HEK293 (cell line): ENCODE results near the gene PLCG2.

Experiments used
- ZNF114 ChIP-seq: fragments of 450-650 bp; formaldehyde crosslinking; IDR thresholded peaks from 2 replicates; pipeline ENCODE4 v1.5.0; 2017; ENCODE audit warnings: missing biosample characterization, missing genetic modification characterization
- ZNF169 ChIP-seq: fragments of 450-650 bp; formaldehyde crosslinking; IDR thresholded peaks from 2 replicates; pipeline ENCODE4 v1.5.1; 2016; ENCODE audit warnings: missing biosample characterization, missing genetic modification characterization
- ZNF324 ChIP-seq: fragments of 450-650 bp; formaldehyde crosslinking; IDR thresholded peaks from 2 replicates; pipeline ENCODE4 v1.5.1; 2016; ENCODE audit warnings: missing biosample characterization, missing genetic modification characterization
- ZNF549 ChIP-seq: fragments of 450-650 bp; IDR thresholded peaks from 2 replicates; pipeline ENCODE4 v1.5.1; 2018; ENCODE audit warnings: missing biosample characterization, missing genetic modification characterization, mild to moderate bottlenecking, inconsistent platforms, moderate library complexity
- TF ChIP-seq, protein P1 (sequence below): fragments of 450-650 bp; formaldehyde crosslinking; IDR thresholded peaks from 2 replicates; pipeline ENCODE4 v1.5.1; 2016; ENCODE audit warnings: missing biosample characterization, missing genetic modification characterization
- TF ChIP-seq, protein P2 (sequence below): fragments of 450-650 bp; formaldehyde crosslinking; IDR thresholded peaks from 2 replicates; pipeline ENCODE4 v1.5.1; 2016; ENCODE audit warnings: missing biosample characterization, missing genetic modification characterization
- TF ChIP-seq, protein P3 (sequence below): IDR thresholded peaks from 2 replicates; pipeline ENCODE4 v1.6.1; 2011; ENCODE audit warnings: mild to moderate bottlenecking, low read depth, low read length, borderline replicate concordance
- TF ChIP-seq, protein P4 (sequence below): fragments of 450-650 bp; formaldehyde crosslinking; IDR thresholded peaks from 2 replicates; pipeline ENCODE4 v1.5.1; 2017; ENCODE audit warnings: missing biosample characterization, missing genetic modification characterization
- TF ChIP-seq, protein P5 (sequence below): fragments of 450-650 bp; formaldehyde crosslinking; IDR thresholded peaks from 2 replicates; pipeline ENCODE4 v1.5.1; 2016; ENCODE audit warnings: missing biosample characterization, missing genetic modification characterization
- TF ChIP-seq, protein P6 (sequence below): fragments of 450-650 bp; formaldehyde crosslinking; IDR thresholded peaks from 2 replicates; pipeline ENCODE4 v1.5.1; 2016; ENCODE audit warnings: missing biosample characterization, missing genetic modification characterization

DNA sequence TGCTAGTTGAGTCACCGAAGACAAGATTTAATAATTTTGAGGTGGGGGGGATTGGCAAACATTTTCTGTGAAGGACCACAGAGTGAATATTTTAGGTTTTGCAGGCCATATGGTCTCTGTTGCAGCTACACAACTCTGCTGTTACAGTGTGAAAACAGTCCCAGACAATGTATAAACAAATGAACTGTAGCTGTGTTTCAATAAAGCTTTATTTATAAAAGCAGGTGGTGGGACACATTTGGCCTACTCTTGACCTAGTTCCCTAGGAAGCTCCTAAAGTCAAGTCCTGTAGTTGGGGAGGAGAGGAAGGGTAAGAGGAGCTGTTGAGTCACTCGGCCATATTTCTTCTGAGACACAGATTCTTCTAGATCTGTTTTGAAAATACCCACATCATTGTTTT, 139.8 kb downstream of the PLCG2 start:
- TF ChIP-seq, protein P1, sequence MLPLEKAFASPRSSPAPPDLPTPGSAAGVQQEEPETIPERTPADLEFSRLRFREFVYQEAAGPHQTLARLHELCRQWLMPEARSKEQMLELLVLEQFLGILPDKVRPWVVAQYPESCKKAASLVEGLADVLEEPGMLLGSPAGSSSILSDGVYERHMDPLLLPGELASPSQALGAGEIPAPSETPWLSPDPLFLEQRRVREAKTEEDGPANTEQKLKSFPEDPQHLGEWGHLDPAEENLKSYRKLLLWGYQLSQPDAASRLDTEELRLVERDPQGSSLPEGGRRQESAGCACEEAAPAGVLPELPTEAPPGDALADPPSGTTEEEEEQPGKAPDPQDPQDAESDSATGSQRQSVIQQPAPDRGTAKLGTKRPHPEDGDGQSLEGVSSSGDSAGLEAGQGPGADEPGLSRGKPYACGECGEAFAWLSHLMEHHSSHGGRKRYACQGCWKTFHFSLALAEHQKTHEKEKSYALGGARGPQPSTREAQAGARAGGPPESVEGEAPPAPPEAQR: no peak
- TF ChIP-seq, protein P2, sequence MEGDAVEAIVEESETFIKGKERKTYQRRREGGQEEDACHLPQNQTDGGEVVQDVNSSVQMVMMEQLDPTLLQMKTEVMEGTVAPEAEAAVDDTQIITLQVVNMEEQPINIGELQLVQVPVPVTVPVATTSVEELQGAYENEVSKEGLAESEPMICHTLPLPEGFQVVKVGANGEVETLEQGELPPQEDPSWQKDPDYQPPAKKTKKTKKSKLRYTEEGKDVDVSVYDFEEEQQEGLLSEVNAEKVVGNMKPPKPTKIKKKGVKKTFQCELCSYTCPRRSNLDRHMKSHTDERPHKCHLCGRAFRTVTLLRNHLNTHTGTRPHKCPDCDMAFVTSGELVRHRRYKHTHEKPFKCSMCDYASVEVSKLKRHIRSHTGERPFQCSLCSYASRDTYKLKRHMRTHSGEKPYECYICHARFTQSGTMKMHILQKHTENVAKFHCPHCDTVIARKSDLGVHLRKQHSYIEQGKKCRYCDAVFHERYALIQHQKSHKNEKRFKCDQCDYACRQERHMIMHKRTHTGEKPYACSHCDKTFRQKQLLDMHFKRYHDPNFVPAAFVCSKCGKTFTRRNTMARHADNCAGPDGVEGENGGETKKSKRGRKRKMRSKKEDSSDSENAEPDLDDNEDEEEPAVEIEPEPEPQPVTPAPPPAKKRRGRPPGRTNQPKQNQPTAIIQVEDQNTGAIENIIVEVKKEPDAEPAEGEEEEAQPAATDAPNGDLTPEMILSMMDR (tag by site-specific recombination): no peak
- no peak for TF ChIP-seq ZNF549
- TF ChIP-seq, protein P3, sequence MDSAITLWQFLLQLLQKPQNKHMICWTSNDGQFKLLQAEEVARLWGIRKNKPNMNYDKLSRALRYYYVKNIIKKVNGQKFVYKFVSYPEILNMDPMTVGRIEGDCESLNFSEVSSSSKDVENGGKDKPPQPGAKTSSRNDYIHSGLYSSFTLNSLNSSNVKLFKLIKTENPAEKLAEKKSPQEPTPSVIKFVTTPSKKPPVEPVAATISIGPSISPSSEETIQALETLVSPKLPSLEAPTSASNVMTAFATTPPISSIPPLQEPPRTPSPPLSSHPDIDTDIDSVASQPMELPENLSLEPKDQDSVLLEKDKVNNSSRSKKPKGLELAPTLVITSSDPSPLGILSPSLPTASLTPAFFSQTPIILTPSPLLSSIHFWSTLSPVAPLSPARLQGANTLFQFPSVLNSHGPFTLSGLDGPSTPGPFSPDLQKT: no peak
- no peak for TF ChIP-seq ZNF114 (tag by site-specific recombination)
- TF ChIP-seq, protein P4, sequence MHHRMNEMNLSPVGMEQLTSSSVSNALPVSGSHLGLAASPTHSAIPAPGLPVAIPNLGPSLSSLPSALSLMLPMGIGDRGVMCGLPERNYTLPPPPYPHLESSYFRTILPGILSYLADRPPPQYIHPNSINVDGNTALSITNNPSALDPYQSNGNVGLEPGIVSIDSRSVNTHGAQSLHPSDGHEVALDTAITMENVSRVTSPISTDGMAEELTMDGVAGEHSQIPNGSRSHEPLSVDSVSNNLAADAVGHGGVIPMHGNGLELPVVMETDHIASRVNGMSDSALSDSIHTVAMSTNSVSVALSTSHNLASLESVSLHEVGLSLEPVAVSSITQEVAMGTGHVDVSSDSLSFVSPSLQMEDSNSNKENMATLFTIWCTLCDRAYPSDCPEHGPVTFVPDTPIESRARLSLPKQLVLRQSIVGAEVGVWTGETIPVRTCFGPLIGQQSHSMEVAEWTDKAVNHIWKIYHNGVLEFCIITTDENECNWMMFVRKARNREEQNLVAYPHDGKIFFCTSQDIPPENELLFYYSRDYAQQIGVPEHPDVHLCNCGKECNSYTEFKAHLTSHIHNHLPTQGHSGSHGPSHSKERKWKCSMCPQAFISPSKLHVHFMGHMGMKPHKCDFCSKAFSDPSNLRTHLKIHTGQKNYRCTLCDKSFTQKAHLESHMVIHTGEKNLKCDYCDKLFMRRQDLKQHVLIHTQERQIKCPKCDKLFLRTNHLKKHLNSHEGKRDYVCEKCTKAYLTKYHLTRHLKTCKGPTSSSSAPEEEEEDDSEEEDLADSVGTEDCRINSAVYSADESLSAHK (tag by site-specific recombination): no peak
- TF ChIP-seq, protein P5, sequence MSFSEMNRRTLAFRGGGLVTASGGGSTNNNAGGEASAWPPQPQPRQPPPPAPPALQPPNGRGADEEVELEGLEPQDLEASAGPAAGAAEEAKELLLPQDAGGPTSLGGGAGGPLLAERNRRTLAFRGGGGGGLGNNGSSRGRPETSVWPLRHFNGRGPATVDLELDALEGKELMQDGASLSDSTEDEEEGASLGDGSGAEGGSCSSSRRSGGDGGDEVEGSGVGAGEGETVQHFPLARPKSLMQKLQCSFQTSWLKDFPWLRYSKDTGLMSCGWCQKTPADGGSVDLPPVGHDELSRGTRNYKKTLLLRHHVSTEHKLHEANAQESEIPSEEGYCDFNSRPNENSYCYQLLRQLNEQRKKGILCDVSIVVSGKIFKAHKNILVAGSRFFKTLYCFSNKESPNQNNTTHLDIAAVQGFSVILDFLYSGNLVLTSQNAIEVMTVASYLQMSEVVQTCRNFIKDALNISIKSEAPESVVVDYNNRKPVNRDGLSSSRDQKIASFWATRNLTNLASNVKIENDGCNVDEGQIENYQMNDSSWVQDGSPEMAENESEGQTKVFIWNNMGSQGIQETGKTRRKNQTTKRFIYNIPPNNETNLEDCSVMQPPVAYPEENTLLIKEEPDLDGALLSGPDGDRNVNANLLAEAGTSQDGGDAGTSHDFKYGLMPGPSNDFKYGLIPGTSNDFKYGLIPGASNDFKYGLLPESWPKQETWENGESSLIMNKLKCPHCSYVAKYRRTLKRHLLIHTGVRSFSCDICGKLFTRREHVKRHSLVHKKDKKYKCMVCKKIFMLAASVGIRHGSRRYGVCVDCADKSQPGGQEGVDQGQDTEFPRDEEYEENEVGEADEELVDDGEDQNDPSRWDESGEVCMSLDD (tag by site-specific recombination): no peak
- TF ChIP-seq ZNF324 (tag by site-specific recombination): no peak
- TF ChIP-seq ZNF169 (tag by site-specific recombination): no peak
- TF ChIP-seq, protein P6, sequence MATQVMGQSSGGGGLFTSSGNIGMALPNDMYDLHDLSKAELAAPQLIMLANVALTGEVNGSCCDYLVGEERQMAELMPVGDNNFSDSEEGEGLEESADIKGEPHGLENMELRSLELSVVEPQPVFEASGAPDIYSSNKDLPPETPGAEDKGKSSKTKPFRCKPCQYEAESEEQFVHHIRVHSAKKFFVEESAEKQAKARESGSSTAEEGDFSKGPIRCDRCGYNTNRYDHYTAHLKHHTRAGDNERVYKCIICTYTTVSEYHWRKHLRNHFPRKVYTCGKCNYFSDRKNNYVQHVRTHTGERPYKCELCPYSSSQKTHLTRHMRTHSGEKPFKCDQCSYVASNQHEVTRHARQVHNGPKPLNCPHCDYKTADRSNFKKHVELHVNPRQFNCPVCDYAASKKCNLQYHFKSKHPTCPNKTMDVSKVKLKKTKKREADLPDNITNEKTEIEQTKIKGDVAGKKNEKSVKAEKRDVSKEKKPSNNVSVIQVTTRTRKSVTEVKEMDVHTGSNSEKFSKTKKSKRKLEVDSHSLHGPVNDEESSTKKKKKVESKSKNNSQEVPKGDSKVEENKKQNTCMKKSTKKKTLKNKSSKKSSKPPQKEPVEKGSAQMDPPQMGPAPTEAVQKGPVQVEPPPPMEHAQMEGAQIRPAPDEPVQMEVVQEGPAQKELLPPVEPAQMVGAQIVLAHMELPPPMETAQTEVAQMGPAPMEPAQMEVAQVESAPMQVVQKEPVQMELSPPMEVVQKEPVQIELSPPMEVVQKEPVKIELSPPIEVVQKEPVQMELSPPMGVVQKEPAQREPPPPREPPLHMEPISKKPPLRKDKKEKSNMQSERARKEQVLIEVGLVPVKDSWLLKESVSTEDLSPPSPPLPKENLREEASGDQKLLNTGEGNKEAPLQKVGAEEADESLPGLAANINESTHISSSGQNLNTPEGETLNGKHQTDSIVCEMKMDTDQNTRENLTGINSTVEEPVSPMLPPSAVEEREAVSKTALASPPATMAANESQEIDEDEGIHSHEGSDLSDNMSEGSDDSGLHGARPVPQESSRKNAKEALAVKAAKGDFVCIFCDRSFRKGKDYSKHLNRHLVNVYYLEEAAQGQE (tag by site-specific recombination): no peak
